Activated CD4-positive, alpha-beta memory T cell treated with anti-CD3 and anti-CD28 coated beads for 36 hours (primary cell): ENCODE results near the gene ABHD5. TPM values are rescaled to one million over a fixed set of nuclear protein-coding genes. Genes with fewer than 3 reads are reported as not detected.

Experiments
- CTCF ChIA-PET: fragments of 350-600 bp; sonication (Branson Sonifier 250); formaldehyde crosslinking; loops from one replicate; lab custom pipeline; 2021; ENCODE audit warnings: antibody characterized with exemption, inconsistent platforms; lab: Charles Lee
- POLR2A ChIA-PET: fragments of 350-600 bp; sonication (Branson Sonifier 250); formaldehyde crosslinking; loops from one replicate; lab custom pipeline; 2021; ENCODE audit warnings: antibody characterized with exemption; lab: Charles Lee
- DNase-seq: peaks from one replicate; pipeline ENCODE4 v3.0.0-alpha.2; 2020
- H3K27ac Mint-ChIP-seq: one replicate; pipeline ENCODE4 v1.8.0; 2021; ENCODE audit warnings: mixed read lengths
- H3K27me3 Mint-ChIP-seq: one replicate; pipeline ENCODE4 v1.8.0; 2021; ENCODE audit warnings: mixed read lengths
- H3K36me3 Mint-ChIP-seq: one replicate; pipeline ENCODE4 v1.8.0; 2021; ENCODE audit warnings: mixed read lengths
- H3K4me1 Mint-ChIP-seq: one replicate; pipeline ENCODE4 v1.8.0; 2021; ENCODE audit warnings: low read depth, mixed read lengths
- H3K4me3 Mint-ChIP-seq: one replicate; pipeline ENCODE4 v1.8.0; 2021; ENCODE audit warnings: mild to moderate bottlenecking, mixed read lengths
- H3K9me3 Mint-ChIP-seq: one replicate; pipeline ENCODE4 v1.8.0; 2021; ENCODE audit warnings: mixed read lengths
- intact Hi-C: fragments of 100-400 bp; cut with micrococcal nuclease; formaldehyde crosslinking; loops from one replicate; pipeline ENCODE4 v1.15.1; 2023
- total RNA-seq, 2 experiments: library from RNA; stranded (reverse); gene quantifications; one replicate each; pipeline ENCODE4 v1.2.3, GENCODE V29; 2021

ABHD5 gene
- total RNA-seq, 2 experiments from 2014 or later, result 10.0 to 11.4 TPM

DNA sequence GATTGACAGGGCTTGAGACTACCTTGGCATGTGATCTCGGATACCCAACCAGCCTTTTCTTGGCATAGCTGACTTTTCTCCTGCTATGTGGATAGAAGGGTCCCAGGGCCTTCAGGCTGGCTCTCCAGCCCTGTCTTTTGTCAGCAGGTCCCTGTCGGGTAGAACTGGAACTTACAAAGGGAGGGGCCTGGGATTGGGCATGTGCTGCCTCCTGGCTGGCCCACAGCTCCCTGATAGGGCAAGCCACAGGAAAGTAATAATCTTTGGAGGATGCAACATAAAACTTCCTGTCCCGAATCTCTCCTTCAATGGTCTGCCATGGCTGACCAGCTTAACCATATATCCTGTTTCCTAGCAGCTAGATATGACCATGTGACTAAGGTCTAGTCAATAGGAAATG lies 89.1 kb downstream of the ABHD5 start:
- H3K4me3 Mint-ChIP-seq, result no peak overlapping the region
- ChIA-PET POLR2A (no interaction called here), CTCF (interaction anchor here (1.1 kb wide), 1 partner anchor 11 kb away, joined by 4 read pairs; no protein-coding TSS in a partner anchor)
- no peaks in the 10 kb centered on the region for H3K4me1 Mint-ChIP-seq
- H3K27ac Mint-ChIP-seq, result no peak overlapping the region
- DNase-seq, result no peak
- H3K9me3 Mint-ChIP-seq, result no peaks in the 10 kb centered on the region
- H3K27me3 Mint-ChIP-seq, result no peaks in the 10 kb centered on the region
- H3K36me3 Mint-ChIP-seq, result no peaks in the 10 kb centered on the region
- intact Hi-C loops, result no loop called here

DNA sequence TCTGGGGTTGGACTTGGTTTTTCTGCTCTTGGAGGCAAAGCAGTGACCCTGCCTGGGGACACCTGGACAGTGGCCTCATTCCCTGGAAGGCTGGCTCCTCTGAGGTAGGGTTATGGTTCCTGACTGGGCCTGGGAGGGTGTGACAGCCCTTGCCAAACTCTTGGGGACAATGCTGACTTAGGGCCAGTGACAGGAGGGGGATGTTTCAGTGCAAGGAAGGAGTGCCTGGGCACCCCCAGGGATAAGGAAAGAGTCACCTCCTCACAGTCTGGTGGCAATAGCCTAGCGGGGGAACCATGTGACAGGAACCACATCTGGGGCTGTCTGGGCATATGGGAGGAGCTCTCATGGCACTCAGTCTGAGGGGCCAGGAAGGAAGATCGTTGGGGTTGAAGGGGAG lies 91.8 kb downstream of the ABHD5 start:
- H3K27ac Mint-ChIP-seq, result no peak overlapping the region
- no peaks in the 10 kb centered on the region for H3K4me1 Mint-ChIP-seq
- DNase-seq, result no peak
- CTCF ChIA-PET, result no interaction called here
- POLR2A ChIA-PET, result no interaction called here
- H3K9me3 Mint-ChIP-seq, result no peaks in the 10 kb centered on the region
- no peak overlapping the region for H3K4me3 Mint-ChIP-seq
- intact Hi-C loops, result no loop called here
- no peaks in the 10 kb centered on the region for H3K27me3 Mint-ChIP-seq
- H3K36me3 Mint-ChIP-seq, result no peaks in the 10 kb centered on the region

Other genes starting within 250 kb of the ABHD5 start
- gene ANO10, start 68.9 kb upstream of the ABHD5 start, total RNA-seq, result 1 to 10 TPM; 8.4 to 8.5 TPM